H1 (cell line): ENCODE data around the gene GPR65. TPM values are rescaled to one million over a fixed set of nuclear protein-coding genes. Genes with fewer than 3 reads are reported as not detected.

ENCODE experiments used
- CTCF ChIA-PET: fragments of 300-600 bp; sonication (Branson Sonifier 250); formaldehyde crosslinking; loops from one replicate; lab custom pipeline; 2021; ENCODE audit not compliant: partially characterized antibody; lab: Charles Lee
- POLR2A ChIA-PET: fragments of 300-600 bp; sonication (Branson Sonifier 250); formaldehyde crosslinking; loops from one replicate; lab custom pipeline; 2021; ENCODE audit warnings: inconsistent platforms; ENCODE audit not compliant: partially characterized antibody; lab: Charles Lee
- DNase-seq, 2 experiments: peaks; one replicate each; pipeline versions ENCODE4 v3.0.0 to v3.0.0-alpha.2; 2010 to 2022; ENCODE audit warnings: low spot score in 2 of 2, low read depth in 1 of 2, mixed read lengths in 1 of 2
- FAIRE-seq: peaks from 2 replicates; lab custom pipeline; 2011; peaks lifted over from hg19 to GRCh38; lab: Jason Lieb, UNC
- H2AFZ ChIP-seq: 2 replicates; pipeline ENCODE4 v1.8.1; 2012; ENCODE audit warnings: low read length, inconsistent platforms
- H2AK5ac ChIP-seq: 2 replicates; pipeline ENCODE4 v1.6.1; 2013; ENCODE audit warnings: low read depth, low read length
- H2BK120ac ChIP-seq: replicated peaks from 2 replicates; pipeline ENCODE3; 2013; ENCODE audit warnings: low read depth, low read length, inconsistent platforms
- H2BK12ac ChIP-seq: 2 replicates; pipeline ENCODE4 v1.6.1; 2013; ENCODE audit warnings: low read depth, low read length
- H2BK15ac ChIP-seq: 2 replicates; pipeline ENCODE4 v1.6.1; 2013; ENCODE audit warnings: low read length
- H2BK20ac ChIP-seq: 2 replicates; pipeline ENCODE4 v1.6.1; 2013; ENCODE audit warnings: low read length
- H2BK5ac ChIP-seq: 2 replicates; pipeline ENCODE4 v1.6.1; 2013; ENCODE audit warnings: low read depth, low read length
- H3K14ac ChIP-seq: 2 replicates; pipeline ENCODE4 v1.6.1; 2013; ENCODE audit warnings: inconsistent platforms; ENCODE audit not compliant: insufficient read length
- H3K18ac ChIP-seq: 2 replicates; pipeline ENCODE4 v1.6.1; 2013; ENCODE audit warnings: low read length; ENCODE audit errors: extremely low read depth
- H3K23ac ChIP-seq: 2 replicates; pipeline ENCODE4 v1.6.1; 2013; ENCODE audit warnings: inconsistent platforms; ENCODE audit not compliant: insufficient read length
- H3K23me2 ChIP-seq: 2 replicates; pipeline ENCODE4 v1.6.1; 2013; ENCODE audit warnings: low read depth, low read length
- H3K27ac ChIP-seq: 2 replicates; pipeline ENCODE4 v1.6.1; 2011; ENCODE audit warnings: low read depth, low read length, inconsistent platforms
- H3K27me3 ChIP-seq, 4 experiments: replicated peaks in 1 of 4; 1 replicate in 1 of 4; 2 replicates in 3 of 4; pipeline versions ENCODE4 v1.6.1 to v1.8.1; 2011 to 2013; ENCODE audit warnings: low read length in 3 of 4, mild to moderate bottlenecking in 3 of 4, inconsistent platforms in 2 of 4, mixed read lengths in 2 of 4, moderate library complexity in 1 of 4; ENCODE audit not compliant: control insufficient read depth in 3 of 4, insufficient read depth in 3 of 4; ENCODE audit errors: extremely low read depth in 1 of 4
- H3K36me3 ChIP-seq, 4 experiments: 2 replicates each; pipeline versions ENCODE4 v1.6.1 to v1.8.1; 2011 to 2013; ENCODE audit warnings: mild to moderate bottlenecking in 4 of 4, low read length in 3 of 4, moderate library complexity in 2 of 4, control low read depth in 1 of 4, inconsistent platforms in 1 of 4; ENCODE audit not compliant: insufficient read depth in 4 of 4, control insufficient read depth in 2 of 4
- H3K4ac ChIP-seq: replicated peaks from 2 replicates; pipeline ENCODE3; 2013; ENCODE audit warnings: low read length, low read depth, mixed read lengths, inconsistent platforms; ENCODE audit not compliant: insufficient read length
- H3K4me1 ChIP-seq, 4 experiments: replicated peaks in 1 of 4; 1 replicate in 1 of 4; 2 replicates in 3 of 4; pipeline versions ENCODE4 v1.6.1 to v1.8.1; 2011 to 2013; ENCODE audit warnings: low read length in 3 of 4, inconsistent platforms in 2 of 4, mixed read lengths in 1 of 4; ENCODE audit not compliant: insufficient read depth in 4 of 4, control insufficient read depth in 3 of 4
- H3K4me2 ChIP-seq, 2 experiments: 2 replicates each; pipeline versions ENCODE4 v1.6.1 to v1.8.1; 2011 to 2013; ENCODE audit warnings: low read depth in 2 of 2, low read length in 2 of 2, control low read depth in 1 of 2, inconsistent platforms in 1 of 2, mild to moderate bottlenecking in 1 of 2; ENCODE audit not compliant: insufficient read depth in 1 of 2
- H3K4me3 ChIP-seq, 4 experiments: fragments of 200-600, 300-600 bp in 1 of 4; sonication (generic), shearing (Covaris generic), sonication (Bioruptor Twin) in 1 of 4; 2 replicates each; pipeline versions ENCODE4 v1.5.1 to v1.8.1; 2011 to 2016; ENCODE audit warnings: low read length in 4 of 4, low read depth in 3 of 4, control low read depth in 2 of 4, inconsistent platforms in 2 of 4, mild to moderate bottlenecking in 2 of 4, mixed read lengths in 1 of 4, moderate library complexity in 1 of 4; ENCODE audit not compliant: insufficient read depth in 2 of 4; ENCODE audit errors: extremely low read depth in 1 of 4
- H3K56ac ChIP-seq: replicated peaks from 2 replicates; pipeline ENCODE3; 2013; ENCODE audit warnings: low read depth, mild to moderate bottlenecking, mixed read lengths, low read length, inconsistent platforms; ENCODE audit not compliant: insufficient read length
- H3K79me1 ChIP-seq: 2 replicates; pipeline ENCODE4 v1.6.1; 2013; ENCODE audit warnings: low read depth, low read length, control low read depth
- H3K79me2 ChIP-seq, 2 experiments: 2 replicates each; pipeline versions ENCODE4 v1.6.1 to v1.8.1; 2012 to 2013; ENCODE audit warnings: low read length in 2 of 2, mild to moderate bottlenecking in 2 of 2, inconsistent platforms in 1 of 2; ENCODE audit not compliant: insufficient read depth in 2 of 2, control insufficient read depth in 1 of 2
- H3K9ac ChIP-seq, 4 experiments: replicated peaks in 1 of 4; 1 replicate in 1 of 4; 2 replicates in 3 of 4; pipeline versions ENCODE4 v1.6.1 to v1.8.1; 2011 to 2013; ENCODE audit warnings: low read depth in 3 of 4, low read length in 3 of 4, control low read depth in 2 of 4, mild to moderate bottlenecking in 2 of 4, moderate library complexity in 2 of 4, inconsistent platforms in 1 of 4; ENCODE audit errors: extremely low read depth in 1 of 4
- H3K9me3 ChIP-seq, 2 experiments: 2 replicates each; pipeline versions ENCODE4 v1.6.1 to v1.8.1; 2012 to 2013; ENCODE audit warnings: mild to moderate bottlenecking in 2 of 2, moderate library complexity in 2 of 2, control low read depth in 1 of 2, inconsistent platforms in 1 of 2, low read depth in 1 of 2, low read length in 1 of 2, mixed read lengths in 1 of 2; ENCODE audit not compliant: insufficient read depth in 2 of 2
- H4K20me1 ChIP-seq, 2 experiments: replicated peaks in 1 of 2; 2 replicates each; pipeline versions ENCODE3 to v1.8.1; 2011 to 2013; ENCODE audit warnings: inconsistent platforms in 2 of 2, low read length in 2 of 2, mild to moderate bottlenecking in 1 of 2; ENCODE audit not compliant: insufficient read depth in 2 of 2, control insufficient read depth in 1 of 2
- H4K5ac ChIP-seq: 2 replicates; pipeline ENCODE4 v1.6.1; 2013; ENCODE audit warnings: low read length, low read depth, mixed read lengths, inconsistent platforms; ENCODE audit not compliant: insufficient read length
- H4K8ac ChIP-seq: 2 replicates; pipeline ENCODE4 v1.8.0; 2013; ENCODE audit warnings: mild to moderate bottlenecking, moderate library complexity, low read length, inconsistent platforms; ENCODE audit not compliant: insufficient read depth; ENCODE audit errors: extremely low read depth
- H4K91ac ChIP-seq: replicated peaks from 2 replicates; pipeline ENCODE3; 2013; ENCODE audit warnings: low read length, mixed read lengths, inconsistent platforms; ENCODE audit not compliant: insufficient read length
- NRF1 ChIP-seq: IDR thresholded peaks from 2 replicates; pipeline ENCODE4 v1.6.1; 2011; ENCODE audit warnings: mild to moderate bottlenecking, low read depth, low read length, improper control_type of control experiment
- RAD21 ChIP-seq, 2 experiments: IDR thresholded peaks in 1 of 2; conservative IDR thresholded peaks in 1 of 2; 2 replicates each; pipeline ENCODE4 v1.6.1; 2011; ENCODE audit warnings: low read depth in 2 of 2, low read length in 2 of 2, improper control_type of control experiment in 1 of 2, inconsistent platforms in 1 of 2, mild to moderate bottlenecking in 1 of 2, moderate library complexity in 1 of 2
- RBBP5 ChIP-seq: IDR thresholded peaks from 2 replicates; pipeline ENCODE4 v1.7.1; 2012; ENCODE audit warnings: low read depth, mild to moderate bottlenecking, inconsistent platforms, low read length, moderate library complexity, borderline replicate concordance
- RNF2 ChIP-seq: fragments of 200-900, 300-1000 bp; sonication (generic); IDR thresholded peaks from 2 replicates; pipeline ENCODE4 v1.7.1; 2016; ENCODE audit warnings: borderline replicate concordance, low read depth, mild to moderate bottlenecking, antibody characterized with exemption, low read length; ENCODE audit not compliant: poor library complexity, severe bottlenecking; ENCODE audit errors: missing control alignments
- SIRT6 ChIP-seq: IDR thresholded peaks from one replicate; pipeline ENCODE4 v1.7.1; 2012; ENCODE audit warnings: low read length, inconsistent platforms
- SIX5 ChIP-seq: IDR thresholded peaks from 2 replicates; pipeline ENCODE4 v1.6.1; 2011; ENCODE audit warnings: mild to moderate bottlenecking, low read depth, low read length
- TBP ChIP-seq: IDR thresholded peaks from 2 replicates; pipeline ENCODE4 v1.6.1; 2011; ENCODE audit warnings: low read depth, low read length, improper control_type of control experiment
- WGBS, 2 experiments: shearing (Covaris generic) in 1 of 2; methylation state at CpG; one replicate each; pipeline versions ENCODE4 v1.1.6 to v1.1.7; 2013 to 2015; ENCODE audit warnings: low lambda C conversion rate in 2 of 2, mixed read lengths in 2 of 2, inconsistent platforms in 1 of 2, low coverage in 1 of 2, missing lambda C conversion rate in 1 of 2; ENCODE audit not compliant: insufficient replicate concordance in 2 of 2, insufficient coverage in 1 of 2, insufficient read length in 1 of 2; ENCODE audit errors: extremely low coverage in 1 of 2, missing lambda C conversion rate in 1 of 2; 5-methylcytosine and 5-hydroxymethylcytosine counted together
- polyA plus RNA-seq, 7 experiments: library from polyadenylated mRNA; depleted of rRNA in 3 of 7; stranded (reverse) in 5 of 7; unstranded in 2 of 7; fragments of >200 nt in 5 of 7; fragments of 200-250 nt in 2 of 7; gene quantifications; 1 replicate in 5 of 7; 2 replicates in 1 of 7; 4 replicates in 1 of 7; pipeline versions ENCODE4 v1.2.1 to v1.2.3, GENCODE V29; 2011 to 2013; ENCODE audit warnings: missing spikeins in 2 of 7, mixed read lengths in 2 of 7
- total RNA-seq: library from RNA; stranded (reverse); fragmentation: NEBNext Ultra II Directional; extraction: Animal tissue kit (Norgen Biotek cat#: 25700); gene quantifications from 2 replicates; pipeline ENCODE4 v1.2.1, GENCODE V29; 2021
- TF ChIP-seq, protein P1 (sequence below): IDR thresholded peaks from 2 replicates; pipeline ENCODE4 v1.6.1; 2012; ENCODE audit warnings: inconsistent platforms
- TF ChIP-seq, protein P2 (sequence below): IDR thresholded peaks from 2 replicates; pipeline ENCODE4 v1.6.1; 2012; ENCODE audit warnings: inconsistent platforms

The GPR65 gene
- total and polyA plus RNA-seq, 2 of the 8 experiments (the other 6 are each of a cell fraction or from before 2014, with no cell fraction given), result not detected

GRCh38 chr14:88063811-88064210 is 58.9 kb downstream of the GPR65 start:
- Histone ChIP-seq H4K91ac (no peak overlapping the region), H3K56ac (no peak overlapping the region), H3K4me1 (no peaks in the 10 kb centered on the region), H2AK5ac (no peak overlapping the region), H3K23ac (no peak overlapping the region), H3K18ac (no peak overlapping the region), H3K4me3 (no peak overlapping the region), H3K27ac (no peak overlapping the region), H3K27me3 (no peaks in the 10 kb centered on the region), H3K9me3 (no peaks in the 10 kb centered on the region), H2BK5ac (no peak overlapping the region), H4K8ac (no peak overlapping the region), H3K79me1 (no peaks in the 10 kb centered on the region), H4K5ac (no peak overlapping the region), H2AFZ (no peak overlapping the region), H3K14ac (no peak overlapping the region), H4K20me1 (no peaks in the 10 kb centered on the region), H2BK120ac (no peak overlapping the region), H2BK15ac (no peak overlapping the region), H3K36me3 (no peaks in the 10 kb centered on the region), H3K4me2 (no peak overlapping the region)
- POLR2A ChIA-PET, result no interaction called here
- TF ChIP-seq RNF2, result no peak
- no peak for TF ChIP-seq TBP
- TF ChIP-seq SIX5, result no peak
- TF ChIP-seq RBBP5, result no peak
- no peak for TF ChIP-seq SIRT6
- TF ChIP-seq, protein P1, sequence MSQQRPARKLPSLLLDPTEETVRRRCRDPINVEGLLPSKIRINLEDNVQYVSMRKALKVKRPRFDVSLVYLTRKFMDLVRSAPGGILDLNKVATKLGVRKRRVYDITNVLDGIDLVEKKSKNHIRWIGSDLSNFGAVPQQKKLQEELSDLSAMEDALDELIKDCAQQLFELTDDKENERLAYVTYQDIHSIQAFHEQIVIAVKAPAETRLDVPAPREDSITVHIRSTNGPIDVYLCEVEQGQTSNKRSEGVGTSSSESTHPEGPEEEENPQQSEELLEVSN, result no peak
- TF ChIP-seq, protein P2, sequence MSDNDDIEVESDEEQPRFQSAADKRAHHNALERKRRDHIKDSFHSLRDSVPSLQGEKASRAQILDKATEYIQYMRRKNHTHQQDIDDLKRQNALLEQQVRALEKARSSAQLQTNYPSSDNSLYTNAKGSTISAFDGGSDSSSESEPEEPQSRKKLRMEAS, result no peak
- TF ChIP-seq RAD21 (IDR thresholded peaks at IDR 0.05 in 1 of 2, conservative IDR thresholded peaks at IDR 0.05 in 1 of 2; ENCODE audit: low read depth in 2 of 2, low read length in 2 of 2), result no peak
- no peak for TF ChIP-seq NRF1
- TF ChIP-seq, all 59 proteins: peak for 0
- Histone ChIP-seq H3K79me2 (no peaks in the 10 kb centered on the region), H2BK20ac (no peak overlapping the region), H3K4ac (no peak overlapping the region), H3K23me2 (no peaks in the 10 kb centered on the region), H2BK12ac (no peak overlapping the region), H3K9ac (no peak overlapping the region)
- DNase-seq, result no peak
- WGBS, 2 experiments, result 87% methylated on average over 2 of the region's 2 CpGs; no CpG with 5 or more reads in 1 of the 2 experiments
- CTCF ChIA-PET, result interaction anchor here (1.2 to 1.7 kb wide), 3 partner anchors 24 to 168 kb away, joined by 3 read pairs; no protein-coding TSS in a partner anchor
- FAIRE-seq, result no peak
